ENCODE measurements around the gene CHD9. TPM values are rescaled to one million over a fixed set of nuclear protein-coding genes. Genes with fewer than 3 reads are reported as not detected.
"Not testable (repeated sequence)": the region's sequence is repeated elsewhere in the genome, so short reads cannot be mapped to it uniquely, and the experiment has no call there.

CHD9 gene
- total and polyA plus RNA-seq, 9 donors: 22.6 to 94.8 (median 46.8) TPM

DNA sequence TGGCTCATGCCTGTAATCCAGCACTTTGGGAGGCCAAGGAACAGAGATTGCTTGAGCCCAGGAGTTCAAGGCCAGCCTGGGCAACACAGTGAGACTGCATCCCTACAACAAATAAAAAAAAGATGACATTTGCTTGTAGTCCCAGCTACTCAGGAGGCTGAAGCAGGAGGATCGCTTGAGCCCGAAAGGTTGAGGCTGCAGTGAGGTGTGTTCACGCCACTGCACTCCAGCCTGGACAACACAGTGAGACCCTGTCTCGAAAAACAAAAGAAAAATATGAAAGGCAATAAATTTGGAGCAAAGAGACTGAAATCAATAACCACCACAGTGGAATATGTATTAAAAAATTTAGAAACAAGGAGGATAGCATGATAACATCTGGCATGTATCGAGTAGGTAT is 235.7 kb downstream of the CHD9 start:
- H3K27me3 ChIP-seq (ENCODE audit: control insufficient read depth, insufficient read depth, low read length): no peaks in the 10 kb centered on the region
- WGBS (ENCODE audit: insufficient coverage): 84% methylated on average over 3 of the region's 5 CpGs
- H3K36me3 ChIP-seq (ENCODE audit: control insufficient read depth, insufficient read depth, low read length): peaks cover 53% of the 10 kb centered on the region
- H3K9me3 ChIP-seq (replicated peaks; ENCODE audit: control insufficient read depth, low read depth, low read length): no peaks in the 10 kb centered on the region
- H3K27ac ChIP-seq (ENCODE audit: low read length): no peak overlapping the region
- no peak for DNase-seq
- H3K4me3 ChIP-seq (ENCODE audit: low read length): no peak overlapping the region
- no peaks in the 10 kb centered on the region for H3K4me1 ChIP-seq (ENCODE audit: control insufficient read depth, insufficient read depth, low read length)

DNA sequence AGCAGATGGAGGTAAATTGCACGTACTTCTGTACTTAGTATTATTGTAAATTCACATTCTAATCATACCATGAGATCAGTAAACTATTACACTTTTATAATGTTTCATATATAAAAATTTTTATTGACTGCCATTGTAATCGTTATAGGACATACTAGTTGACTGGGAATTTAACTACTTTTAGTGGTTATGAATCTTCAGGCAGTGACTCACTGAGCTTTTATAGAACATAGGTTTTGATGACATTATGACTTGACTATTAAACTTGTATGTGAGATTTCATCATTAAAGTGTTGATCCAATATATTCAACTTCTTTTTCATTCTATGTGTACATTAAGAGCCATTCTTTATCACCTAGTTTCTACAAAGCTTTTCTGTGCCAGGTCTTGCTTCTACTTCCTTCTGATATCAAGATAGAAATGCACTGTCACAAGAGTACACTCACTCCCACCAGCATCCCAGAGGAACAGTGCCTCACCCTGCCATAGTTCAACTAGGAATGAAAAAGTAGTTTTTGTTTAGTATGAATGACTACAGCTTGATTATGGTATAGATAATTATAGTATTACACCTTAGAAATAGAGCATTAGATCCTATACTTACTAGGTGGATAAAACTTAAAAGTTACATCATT is 237.1 kb downstream of the CHD9 start:
- DNase-seq: no peak
- Histone ChIP-seq H3K27me3 (ENCODE audit: control insufficient read depth, insufficient read depth, low read length) (no peaks in the 10 kb centered on the region), H3K36me3 (ENCODE audit: control insufficient read depth, insufficient read depth, low read length) (peaks cover 58% of the 10 kb centered on the region), H3K4me1 (ENCODE audit: control insufficient read depth, insufficient read depth, low read length) (no peaks in the 10 kb centered on the region), H3K9me3 (replicated peaks; ENCODE audit: control insufficient read depth, low read depth, low read length) (no peaks in the 10 kb centered on the region), H3K27ac (ENCODE audit: low read length) (no peak overlapping the region), H3K4me3 (ENCODE audit: low read length) (no peak overlapping the region)
- WGBS (ENCODE audit: insufficient coverage): no CpG with 5 or more reads among the region's 2 CpGs

DNA sequence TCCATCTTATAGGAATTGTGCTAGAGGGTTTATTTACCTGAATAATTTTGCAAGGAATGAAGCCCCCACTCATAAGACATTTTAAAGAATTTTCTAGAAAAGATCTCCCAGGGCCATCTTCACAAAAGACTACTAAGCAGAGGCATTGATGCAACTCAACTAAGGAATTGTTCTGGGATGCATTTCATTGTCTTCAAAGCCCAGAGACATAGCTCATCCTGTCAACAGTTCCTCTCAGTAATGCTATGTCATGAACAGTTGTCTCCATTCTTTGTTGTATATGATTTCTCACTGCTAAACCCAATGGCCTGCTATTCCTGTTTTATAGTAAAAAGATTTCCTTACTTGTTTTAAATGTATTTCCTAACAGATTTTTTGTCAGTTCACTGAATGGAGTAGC is 242.7 kb downstream of the CHD9 start:
- no peak overlapping the region for H3K27ac ChIP-seq (ENCODE audit: low read length)
- H3K36me3 ChIP-seq (ENCODE audit: control insufficient read depth, insufficient read depth, low read length): peaks cover 57% of the 10 kb centered on the region
- H3K9me3 ChIP-seq (replicated peaks; ENCODE audit: control insufficient read depth, low read depth, low read length): no peaks in the 10 kb centered on the region
- DNase-seq: no peak
- no peaks in the 10 kb centered on the region for H3K4me1 ChIP-seq (ENCODE audit: control insufficient read depth, insufficient read depth, low read length)
- no peaks in the 10 kb centered on the region for H3K27me3 ChIP-seq (ENCODE audit: control insufficient read depth, insufficient read depth, low read length)
- H3K4me3 ChIP-seq (ENCODE audit: low read length): no peak overlapping the region

DNA sequence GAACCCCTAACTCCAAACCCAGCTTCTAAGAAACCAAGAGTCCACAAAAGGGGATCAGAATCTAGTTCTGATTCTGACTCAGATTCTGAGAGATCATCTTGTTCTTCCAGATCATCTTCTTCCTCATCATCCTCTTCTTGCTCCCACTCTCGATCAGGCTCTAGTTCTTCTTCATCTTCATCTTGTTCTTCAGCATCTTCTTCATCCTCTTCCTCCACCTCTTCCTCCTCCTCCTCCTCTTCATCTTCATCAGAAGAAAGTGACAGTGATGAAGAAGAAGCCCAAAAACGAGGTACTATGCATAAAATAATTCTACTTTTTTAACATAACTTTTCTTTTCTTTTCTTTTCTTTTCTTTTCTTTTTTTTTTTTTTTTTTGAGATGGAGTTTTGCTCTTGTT is 249.5 kb downstream of the CHD9 start:
- DNase-seq: no peak
- no peaks in the 10 kb centered on the region for H3K9me3 ChIP-seq (replicated peaks; ENCODE audit: control insufficient read depth, low read depth, low read length)
- 100% methylated on average over 1 of the region's 2 CpGs for WGBS (ENCODE audit: insufficient coverage)
- no peaks in the 10 kb centered on the region for H3K27me3 ChIP-seq (ENCODE audit: control insufficient read depth, insufficient read depth, low read length)
- no peak overlapping the region for H3K27ac ChIP-seq (ENCODE audit: low read length)
- H3K4me3 ChIP-seq (ENCODE audit: low read length): no peak overlapping the region
- peaks cover 43% of the 10 kb centered on the region for H3K36me3 ChIP-seq (ENCODE audit: control insufficient read depth, insufficient read depth, low read length)
- no peaks in the 10 kb centered on the region for H3K4me1 ChIP-seq (ENCODE audit: control insufficient read depth, insufficient read depth, low read length)

DNA sequence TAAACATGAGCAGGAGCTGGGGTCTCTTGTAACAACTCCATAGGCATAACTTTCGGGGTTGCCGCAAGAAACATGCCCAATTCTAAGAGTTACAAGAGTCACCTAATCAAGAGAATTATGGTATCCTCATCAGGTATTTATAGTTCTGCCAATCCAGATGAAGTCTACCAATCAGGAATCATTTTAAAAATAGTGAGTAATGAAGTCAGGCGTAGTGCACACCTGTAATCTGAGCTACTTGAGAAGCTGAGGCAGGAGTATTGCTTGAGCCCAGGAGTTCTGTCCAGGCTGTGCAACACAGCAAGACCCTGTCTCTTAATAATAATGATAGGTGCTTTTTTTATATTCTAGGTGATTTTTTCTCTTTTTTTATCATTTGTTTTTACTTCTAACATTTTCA is 251.0 kb downstream of the CHD9 start:
- Histone ChIP-seq H3K9me3 (replicated peaks; ENCODE audit: control insufficient read depth, low read depth, low read length) (no peaks in the 10 kb centered on the region), H3K4me1 (ENCODE audit: control insufficient read depth, insufficient read depth, low read length) (no peaks in the 10 kb centered on the region), H3K27ac (ENCODE audit: low read length) (no peak overlapping the region), H3K4me3 (ENCODE audit: low read length) (no peak overlapping the region), H3K27me3 (ENCODE audit: control insufficient read depth, insufficient read depth, low read length) (no peaks in the 10 kb centered on the region), H3K36me3 (ENCODE audit: control insufficient read depth, insufficient read depth, low read length) (peaks cover 36% of the 10 kb centered on the region)
- no peak for DNase-seq
- no CpG with 5 or more reads among the region's 3 CpGs for WGBS (ENCODE audit: insufficient coverage)

DNA sequence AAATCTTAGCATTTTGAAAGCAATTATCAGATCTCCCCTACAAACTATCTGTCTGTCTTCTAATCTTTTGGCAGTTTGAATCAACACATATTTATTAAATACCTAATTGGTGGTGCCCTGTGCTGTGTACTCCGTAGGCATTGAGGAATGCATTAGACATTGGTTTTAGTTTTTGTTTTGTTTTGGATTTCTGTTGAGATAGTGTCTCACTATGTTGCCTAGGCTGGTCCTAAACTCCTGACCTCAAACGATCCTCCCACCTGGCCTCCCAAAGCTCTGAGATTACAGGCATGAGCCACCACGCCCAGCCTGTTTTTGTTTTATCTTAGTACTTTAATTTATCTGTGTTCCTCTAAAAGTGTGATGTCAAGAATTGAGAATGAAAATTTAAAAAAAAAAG is 254.7 kb downstream of the CHD9 start:
- no peak overlapping the region for H3K4me3 ChIP-seq (ENCODE audit: low read length)
- no peak for DNase-seq
- no peaks in the 10 kb centered on the region for H3K27me3 ChIP-seq (ENCODE audit: control insufficient read depth, insufficient read depth, low read length)
- WGBS (ENCODE audit: insufficient coverage): no CpG with 5 or more reads among the region's 3 CpGs
- no peaks in the 10 kb centered on the region for H3K9me3 ChIP-seq (replicated peaks; ENCODE audit: control insufficient read depth, low read depth, low read length)
- H3K4me1 ChIP-seq (ENCODE audit: control insufficient read depth, insufficient read depth, low read length): no peaks in the 10 kb centered on the region
- peaks cover 33% of the 10 kb centered on the region for H3K36me3 ChIP-seq (ENCODE audit: control insufficient read depth, insufficient read depth, low read length)
- no peak overlapping the region for H3K27ac ChIP-seq (ENCODE audit: low read length)

DNA sequence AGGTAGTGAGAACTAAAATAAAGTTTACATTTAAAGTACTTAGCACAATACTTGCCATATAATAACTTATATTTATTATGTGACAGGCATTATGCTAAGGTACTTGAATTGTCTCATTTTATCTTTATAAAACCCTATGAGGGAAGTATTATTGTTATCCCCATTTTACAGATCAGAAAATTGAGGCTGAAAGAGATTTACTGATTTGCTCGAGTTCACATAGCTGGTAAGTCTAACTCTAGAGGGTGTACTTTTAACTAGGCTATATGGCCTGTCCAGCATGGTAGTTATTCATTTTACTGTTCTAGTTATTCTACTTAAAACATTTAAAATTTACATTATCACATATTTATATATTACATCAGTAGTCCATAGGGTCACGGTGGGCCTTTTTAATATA is 266.2 kb downstream of the CHD9 start:
- no peak overlapping the region for H3K27ac ChIP-seq (ENCODE audit: low read length)
- no peaks in the 10 kb centered on the region for H3K4me1 ChIP-seq (ENCODE audit: control insufficient read depth, insufficient read depth, low read length)
- no CpG with 5 or more reads among the region's 2 CpGs for WGBS (ENCODE audit: insufficient coverage)
- H3K4me3 ChIP-seq (ENCODE audit: low read length): no peak overlapping the region
- no peak for DNase-seq
- H3K9me3 ChIP-seq (replicated peaks; ENCODE audit: control insufficient read depth, low read depth, low read length): no peaks in the 10 kb centered on the region
- H3K27me3 ChIP-seq (ENCODE audit: control insufficient read depth, insufficient read depth, low read length): no peaks in the 10 kb centered on the region
- peaks cover 34% of the 10 kb centered on the region for H3K36me3 ChIP-seq (ENCODE audit: control insufficient read depth, insufficient read depth, low read length)

DNA sequence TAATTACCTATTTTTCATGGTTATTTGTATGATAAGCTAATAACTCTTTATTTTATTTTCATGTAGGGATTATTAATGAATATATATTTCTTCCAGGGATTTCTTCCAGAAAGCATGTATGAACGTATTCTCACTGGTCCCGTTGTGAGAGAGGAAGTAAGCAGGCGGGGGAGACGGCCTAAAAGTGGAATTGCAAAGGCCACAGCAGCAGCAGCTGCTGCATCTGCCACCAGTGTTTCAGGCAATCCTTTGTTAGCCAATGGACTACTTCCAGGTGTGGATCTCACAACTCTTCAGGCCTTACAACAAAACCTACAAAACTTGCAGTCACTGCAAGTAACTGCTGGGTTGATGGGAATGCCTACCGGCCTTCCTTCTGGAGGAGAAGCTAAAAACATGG is 269.1 kb downstream of the CHD9 start:
- H3K36me3 ChIP-seq (ENCODE audit: control insufficient read depth, insufficient read depth, low read length): peaks cover 20% of the 10 kb centered on the region

DNA sequence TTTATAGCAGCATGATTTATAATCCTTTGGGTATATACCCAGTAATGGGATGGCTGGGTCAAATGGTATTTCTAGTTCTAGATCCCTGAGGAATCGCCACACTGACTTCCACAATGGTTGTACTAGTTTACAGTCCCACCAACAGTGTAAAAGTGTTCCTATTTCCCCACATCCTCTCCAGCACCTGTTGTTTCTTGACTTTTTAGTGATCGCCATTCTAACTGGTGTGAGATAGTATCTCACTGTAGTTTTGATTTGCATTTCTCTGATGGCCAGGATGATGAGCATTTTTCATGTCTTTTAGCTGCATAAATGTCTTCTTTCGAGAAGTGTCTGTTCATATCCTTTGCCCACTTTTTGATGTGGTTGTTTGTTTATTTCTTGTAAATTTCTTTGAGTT is 276.2 kb downstream of the CHD9 start:
- H3K27ac ChIP-seq (ENCODE audit: low read length); H3K27me3 ChIP-seq (ENCODE audit: control insufficient read depth, insufficient read depth, low read length); H3K4me3 ChIP-seq (ENCODE audit: low read length); H3K36me3 ChIP-seq (ENCODE audit: control insufficient read depth, insufficient read depth, low read length); DNase-seq; H3K4me1 ChIP-seq (ENCODE audit: control insufficient read depth, insufficient read depth, low read length); H3K9me3 ChIP-seq (replicated peaks; ENCODE audit: control insufficient read depth, low read depth, low read length): not testable (repeated sequence)
- no CpG with 5 or more reads among the region's 3 CpGs for WGBS (ENCODE audit: insufficient coverage)

More for the DNA sequence above, 269.1 kb downstream of the CHD9 start:
- H3K27me3 ChIP-seq (ENCODE audit: control insufficient read depth, insufficient read depth, low read length): no peaks in the 10 kb centered on the region
- no peaks in the 10 kb centered on the region for H3K4me1 ChIP-seq (ENCODE audit: control insufficient read depth, insufficient read depth, low read length)
- no peaks in the 10 kb centered on the region for H3K9me3 ChIP-seq (replicated peaks; ENCODE audit: control insufficient read depth, low read depth, low read length)
- WGBS (ENCODE audit: insufficient coverage): 62% methylated on average over 3 of the region's 5 CpGs
- no peak overlapping the region for H3K4me3 ChIP-seq (ENCODE audit: low read length)
- no peak for DNase-seq
- no peak overlapping the region for H3K27ac ChIP-seq (ENCODE audit: low read length)

DNA sequence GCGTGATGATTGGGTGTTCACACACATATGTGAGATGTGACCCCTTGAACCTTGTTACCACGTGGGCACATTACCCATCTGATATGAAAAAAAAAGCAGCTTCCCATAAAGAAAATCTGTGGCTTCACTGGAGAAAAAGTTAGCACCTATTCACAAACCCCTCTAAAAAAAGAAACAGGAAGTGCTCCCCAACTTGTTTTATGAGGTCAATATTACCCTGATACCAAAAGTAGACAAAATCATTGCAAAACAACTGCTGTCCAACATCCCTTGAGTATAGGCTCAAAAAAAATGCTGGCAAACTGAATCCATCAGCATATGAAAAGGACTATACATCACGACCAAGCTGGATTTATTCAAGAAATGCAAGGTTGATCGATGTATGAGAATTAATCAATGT is 279.8 kb downstream of the CHD9 start:
- Histone ChIP-seq H3K4me3 (ENCODE audit: low read length) (no peak overlapping the region), H3K27ac (ENCODE audit: low read length) (no peak overlapping the region), H3K36me3 (ENCODE audit: control insufficient read depth, insufficient read depth, low read length) (no peaks in the 10 kb centered on the region), H3K9me3 (replicated peaks; ENCODE audit: control insufficient read depth, low read depth, low read length) (no peaks in the 10 kb centered on the region), H3K4me1 (ENCODE audit: control insufficient read depth, insufficient read depth, low read length) (no peaks in the 10 kb centered on the region), H3K27me3 (ENCODE audit: control insufficient read depth, insufficient read depth, low read length) (no peaks in the 10 kb centered on the region)
- no peak for DNase-seq
- WGBS (ENCODE audit: insufficient coverage): no CpG with 5 or more reads among the region's 4 CpGs

DNA sequence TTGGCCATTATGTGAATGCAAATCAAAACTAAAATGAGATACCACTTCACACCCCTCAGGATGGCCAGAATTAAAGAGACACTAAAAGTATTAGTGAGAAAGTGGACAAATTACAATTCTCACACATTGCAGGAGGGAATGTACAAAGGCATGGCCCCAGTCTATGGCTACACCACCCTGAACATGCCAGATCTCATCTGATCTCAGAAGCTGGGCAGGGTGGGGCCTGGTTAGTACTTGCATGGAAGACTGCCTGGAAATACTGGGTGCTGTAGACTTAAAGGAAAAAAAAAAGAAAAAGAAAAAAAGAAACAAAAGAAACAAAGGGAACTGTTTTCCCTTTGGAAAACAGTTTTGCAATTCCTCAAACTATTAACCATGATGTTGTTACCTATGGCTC is 282.5 kb downstream of the CHD9 start:
- Histone ChIP-seq H3K4me3 (ENCODE audit: low read length) (no peak overlapping the region), H3K36me3 (ENCODE audit: control insufficient read depth, insufficient read depth, low read length) (no peaks in the 10 kb centered on the region), H3K27me3 (ENCODE audit: control insufficient read depth, insufficient read depth, low read length) (no peaks in the 10 kb centered on the region), H3K9me3 (replicated peaks; ENCODE audit: control insufficient read depth, low read depth, low read length) (no peaks in the 10 kb centered on the region), H3K27ac (ENCODE audit: low read length) (no peak overlapping the region), H3K4me1 (ENCODE audit: control insufficient read depth, insufficient read depth, low read length) (no peaks in the 10 kb centered on the region)
- no peak for DNase-seq

All from muscle of leg (tissue), 11 donors.